Type B pancreatic cell (in vitro differentiated cells): ENCODE results near the gene MYO18B. TPM values are rescaled to one million over a fixed set of nuclear protein-coding genes. Genes with fewer than 3 reads are reported as not detected.

ENCODE experiments used
- DNase-seq: peaks from one replicate; pipeline ENCODE4 v3.0.0; 2021; ENCODE audit warnings: mixed read lengths; ENCODE audit not compliant: unreplicated experiment; ENCODE audit errors: extremely low spot score
- H3K27ac Mint-ChIP-seq: 2 replicates; pipeline ENCODE4 v1.8.0; 2021; ENCODE audit warnings: mild to moderate bottlenecking, mixed read lengths
- H3K27me3 Mint-ChIP-seq: 2 replicates; pipeline ENCODE4 v1.8.0; 2021; ENCODE audit warnings: mixed read lengths
- H3K36me3 Mint-ChIP-seq: 2 replicates; pipeline ENCODE4 v1.8.0; 2021; ENCODE audit warnings: mixed read lengths
- H3K4me1 Mint-ChIP-seq: one replicate; pipeline ENCODE4 v1.8.0; 2021; ENCODE audit warnings: mixed read lengths; ENCODE audit not compliant: unreplicated experiment
- H3K4me3 Mint-ChIP-seq: 2 replicates; pipeline ENCODE4 v1.8.0; 2021; ENCODE audit warnings: mild to moderate bottlenecking, mixed read lengths
- H3K9me3 Mint-ChIP-seq: 2 replicates; pipeline ENCODE4 v1.8.0; 2021; ENCODE audit warnings: mixed read lengths
- CTCF ChIP-seq: fragments of 200-600 bp; sonication (generic); conservative IDR thresholded peaks from 2 replicates; pipeline ENCODE4 v1.5.0; 2021; ENCODE audit warnings: antibody characterized with exemption, mild to moderate bottlenecking
- total RNA-seq: library from RNA; stranded (reverse); gene quantifications from 2 replicates; pipeline ENCODE4 v1.2.1, GENCODE V29; 2021; ENCODE audit warnings: low replicate concordance

The MYO18B gene
- total RNA-seq, 1 donor from 2014 or later = 0.10 TPM

GRCh38 chr22:25833676-25834075 lies 91.7 kb downstream of the MYO18B start:
- H3K27me3 Mint-ChIP-seq = no peaks in the 10 kb centered on the region
- H3K4me1 Mint-ChIP-seq = no peaks in the 10 kb centered on the region
- no peaks in the 10 kb centered on the region for H3K9me3 Mint-ChIP-seq
- no peaks in the 10 kb centered on the region for H3K36me3 Mint-ChIP-seq
- H3K4me3 Mint-ChIP-seq = no peak overlapping the region
- TF ChIP-seq CTCF = no peak
- no peak overlapping the region for H3K27ac Mint-ChIP-seq
- DNase-seq = no peak

DNA sequence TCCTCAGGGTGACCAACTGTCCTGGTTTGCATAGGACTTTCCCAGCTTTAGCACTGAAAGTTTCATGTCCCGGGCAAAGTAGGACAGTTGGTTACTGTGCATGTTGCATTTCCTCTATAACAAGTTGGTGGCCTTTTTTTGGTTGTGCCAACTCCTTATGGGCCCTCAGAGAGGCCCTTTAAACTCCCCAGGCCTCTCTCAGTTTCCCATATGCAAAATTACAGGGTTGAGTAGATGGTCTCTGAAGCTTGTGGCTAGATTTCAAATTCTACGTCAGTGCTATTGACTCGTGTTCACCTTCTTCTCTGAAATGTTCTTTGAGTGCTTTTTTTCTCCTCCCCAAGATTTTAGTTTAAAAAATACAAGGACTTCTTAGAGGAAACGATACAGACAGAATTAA lies 92.5 kb downstream of the MYO18B start:
- TF ChIP-seq CTCF = no peak
- no peaks in the 10 kb centered on the region for H3K4me1 Mint-ChIP-seq
- DNase-seq = no peak
- no peaks in the 10 kb centered on the region for H3K9me3 Mint-ChIP-seq
- no peak overlapping the region for H3K4me3 Mint-ChIP-seq
- H3K27ac Mint-ChIP-seq = no peak overlapping the region
- no peaks in the 10 kb centered on the region for H3K36me3 Mint-ChIP-seq
- H3K27me3 Mint-ChIP-seq = no peaks in the 10 kb centered on the region

GRCh38 chr22:25835348-25835747 lies 93.4 kb downstream of the MYO18B start:
- Mint-ChIP-seq H3K4me3 (no peak overlapping the region), H3K36me3 (no peaks in the 10 kb centered on the region), H3K27ac (no peak overlapping the region), H3K27me3 (no peaks in the 10 kb centered on the region), H3K9me3 (no peaks in the 10 kb centered on the region), H3K4me1 (peaks cover 6% of the 10 kb centered on the region)
- TF ChIP-seq CTCF = no peak
- no peak for DNase-seq

DNA sequence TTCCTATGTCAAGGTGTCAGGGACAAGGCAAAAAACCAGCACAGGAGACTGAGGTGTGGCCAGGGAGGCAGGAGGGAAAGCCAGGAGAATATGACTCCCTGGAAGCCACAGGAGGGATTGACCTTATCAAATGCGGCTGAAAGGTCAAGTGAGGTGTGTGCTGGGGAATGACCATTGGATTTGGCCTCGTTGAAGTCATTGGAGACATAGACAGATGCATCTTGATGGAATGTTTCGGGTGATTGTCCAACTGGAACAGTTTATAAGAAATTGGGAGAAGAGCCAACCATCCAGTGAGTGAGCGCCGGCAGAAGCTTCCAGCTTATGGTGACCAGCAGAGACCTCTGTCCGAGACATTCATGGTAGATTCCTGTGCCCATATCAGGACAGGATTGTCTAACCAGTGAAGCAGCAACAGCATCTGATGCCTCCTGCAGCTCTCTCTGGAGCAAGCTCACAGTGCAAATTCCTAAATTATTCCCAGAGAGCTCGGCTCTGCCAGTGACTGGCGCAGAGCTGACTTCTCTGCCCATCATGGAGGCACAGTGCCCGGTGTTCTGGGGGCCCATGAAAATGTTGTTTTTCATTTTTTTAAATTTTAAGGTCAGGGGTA lies 95.4 kb downstream of the MYO18B start:
- TF ChIP-seq CTCF = no peak
- H3K9me3 Mint-ChIP-seq = no peaks in the 10 kb centered on the region
- no peak for DNase-seq
- H3K36me3 Mint-ChIP-seq = no peaks in the 10 kb centered on the region
- peaks cover 16% of the 10 kb centered on the region for H3K4me1 Mint-ChIP-seq
- no peak overlapping the region for H3K27ac Mint-ChIP-seq
- H3K4me3 Mint-ChIP-seq = no peak overlapping the region
- no peaks in the 10 kb centered on the region for H3K27me3 Mint-ChIP-seq

GRCh38 chr22:25838960-25839741 lies 97.2 kb downstream of the MYO18B start:
- no peak for DNase-seq
- Mint-ChIP-seq H3K9me3 (no peaks in the 10 kb centered on the region), H3K4me1 (peaks cover 16% of the 10 kb centered on the region), H3K36me3 (no peaks in the 10 kb centered on the region), H3K27me3 (no peaks in the 10 kb centered on the region), H3K4me3 (no peak overlapping the region), H3K27ac (no peak overlapping the region)
- TF ChIP-seq CTCF = no peak
